Adipocyte (in vitro differentiated cells): ENCODE data around the gene RIT1.

Experiments used
- DNase-seq: peaks from one replicate; pipeline ENCODE4 v3.0.0-alpha.2; 2015; ENCODE audit warnings: low read depth
- H3K27me3 ChIP-seq: replicated peaks from 2 replicates; pipeline ENCODE4 v1.7.0; 2013; ENCODE audit warnings: mild to moderate bottlenecking, low read length, moderate library complexity; ENCODE audit not compliant: control insufficient read depth, insufficient read depth
- H3K36me3 ChIP-seq: 2 replicates; pipeline ENCODE4 v1.7.0; 2013; ENCODE audit warnings: low read length, mild to moderate bottlenecking, moderate library complexity; ENCODE audit not compliant: control insufficient read depth, insufficient read depth, severe bottlenecking
- H3K4me1 ChIP-seq: 2 replicates; pipeline ENCODE4 v1.7.0; 2013; ENCODE audit warnings: mild to moderate bottlenecking, low read length, moderate library complexity; ENCODE audit not compliant: control insufficient read depth, insufficient read depth
- H3K4me3 ChIP-seq: 2 replicates; pipeline ENCODE4 v1.7.0; 2013; ENCODE audit warnings: mild to moderate bottlenecking, low read length, moderate library complexity
- H3K9ac ChIP-seq: 2 replicates; pipeline ENCODE4 v1.7.0; 2013; ENCODE audit warnings: mild to moderate bottlenecking, low read length, moderate library complexity
- H3K9me3 ChIP-seq: 2 replicates; pipeline ENCODE4 v1.7.0; 2013; ENCODE audit warnings: mild to moderate bottlenecking, low read length, moderate library complexity; ENCODE audit not compliant: control insufficient read depth

Gene RIT1

DNA sequence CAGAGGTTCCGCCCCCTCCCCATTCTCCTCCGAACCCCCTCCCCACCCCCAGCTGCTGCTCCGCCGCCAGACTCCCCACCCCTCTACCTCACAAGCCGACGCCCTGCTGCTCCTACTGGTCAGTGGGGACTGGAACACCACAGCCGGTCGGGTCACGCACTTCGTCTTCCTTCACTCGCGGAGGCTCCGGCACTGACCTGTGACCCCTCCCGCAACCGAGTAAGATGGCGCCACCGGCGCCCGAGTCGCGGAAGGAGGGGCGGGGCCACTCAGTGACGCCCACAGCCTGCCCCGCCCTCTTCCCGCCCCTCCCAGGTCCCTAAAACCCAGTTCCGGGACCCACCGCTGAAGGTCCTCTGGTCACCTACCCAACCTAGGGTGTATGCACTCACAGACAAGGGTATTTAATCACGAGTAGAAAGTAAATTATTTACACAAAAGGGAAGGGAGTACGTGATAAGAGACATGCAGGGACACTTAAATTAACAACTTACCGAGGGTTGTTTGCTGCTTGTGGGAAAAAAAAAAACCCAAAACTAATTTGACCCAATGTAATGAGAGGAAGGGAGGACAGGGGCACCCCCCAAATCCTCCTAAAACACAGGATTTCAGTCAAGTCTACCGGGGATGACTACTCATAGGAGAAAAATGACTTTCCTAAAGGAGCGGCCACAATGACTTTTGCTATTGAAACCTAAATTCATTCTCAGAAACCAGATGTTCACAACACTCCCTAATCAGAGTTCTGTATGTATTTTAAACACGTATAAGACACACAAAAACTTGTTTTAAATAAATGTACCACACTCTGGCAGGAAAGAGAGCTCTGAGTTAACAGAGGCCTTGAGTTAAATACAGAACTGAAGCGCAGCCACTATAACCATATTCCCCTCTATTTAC lies at the start of gene RIT1:
Gene RIT1, minus strand, starts transcription at position 194 of the 900 bp plus-strand sequence. CDS start 588 bp downstream, outside the sequence.
- H3K36me3 ChIP-seq = peaks cover 70% of the 10 kb centered on the region
- H3K4me1 ChIP-seq = peaks cover 17% of the 10 kb centered on the region
- peak within 1 kb of the TSS; percentile 88 for H3K9ac ChIP-seq
- DNase-seq = peak; percentile 95
- H3K27me3 ChIP-seq = no peaks in the 10 kb centered on the region
- H3K9me3 ChIP-seq = no peaks in the 10 kb centered on the region
- H3K4me3 ChIP-seq = peak within 1 kb of the TSS; percentile 88

- no peak for DNase-seq
- Histone ChIP-seq H3K4me3 (no peak overlapping the region), H3K27me3 (no peaks in the 10 kb centered on the region), H3K9ac (peak overlapping the region; percentile 83), H3K4me1 (peaks cover 27% of the 10 kb centered on the region), H3K9me3 (no peaks in the 10 kb centered on the region), H3K36me3 (peaks cover 92% of the 10 kb centered on the region)
Observed at GRCh38 chr1:155960081-155960745, 49.1 kb upstream of the RIT1 start.

DNA sequence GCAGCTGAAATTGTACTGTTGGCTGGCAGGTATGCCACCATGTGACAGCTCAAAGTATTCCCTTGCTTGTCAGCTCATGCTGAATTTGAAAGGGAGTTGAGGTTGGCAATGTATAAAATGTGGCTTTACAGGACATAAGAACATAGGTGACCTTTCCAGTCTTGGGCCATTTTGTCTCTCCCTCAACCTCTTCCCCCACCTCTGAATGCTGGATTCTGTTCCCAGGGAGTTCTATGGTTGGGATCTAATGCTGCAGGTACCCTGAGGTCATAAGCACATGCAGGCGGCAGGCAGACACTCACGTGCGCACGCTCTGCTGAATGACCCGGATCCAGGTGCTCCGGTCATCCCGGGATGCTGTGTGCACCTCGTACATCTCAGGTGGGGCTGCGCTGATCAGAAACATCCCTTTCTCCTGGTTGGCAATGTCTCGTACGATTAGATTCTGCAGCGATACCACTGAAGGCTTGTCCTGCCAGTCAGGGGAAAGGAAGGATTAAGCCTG lies 46.3 kb upstream of the RIT1 start:
- H3K9me3 ChIP-seq = no peaks in the 10 kb centered on the region
- H3K36me3 ChIP-seq = peaks cover 98% of the 10 kb centered on the region
- no peak overlapping the region for H3K9ac ChIP-seq
- peaks cover 20% of the 10 kb centered on the region for H3K4me1 ChIP-seq
- H3K4me3 ChIP-seq = no peak overlapping the region
- no peaks in the 10 kb centered on the region for H3K27me3 ChIP-seq
- no peak for DNase-seq

- no peaks in the 10 kb centered on the region for H3K9me3 ChIP-seq
- peaks cover 98% of the 10 kb centered on the region for H3K36me3 ChIP-seq
- H3K4me3 ChIP-seq = no peak overlapping the region
- no peaks in the 10 kb centered on the region for H3K4me1 ChIP-seq
- no peak for DNase-seq
- H3K27me3 ChIP-seq = no peaks in the 10 kb centered on the region
- H3K9ac ChIP-seq = no peak overlapping the region
Observed at GRCh38 chr1:155954645-155955044, 43.5 kb upstream of the RIT1 start.

- no peaks in the 10 kb centered on the region for H3K9me3 ChIP-seq
- no peak overlapping the region for H3K9ac ChIP-seq
- H3K27me3 ChIP-seq = no peaks in the 10 kb centered on the region
- H3K4me3 ChIP-seq = no peak overlapping the region
- no peak for DNase-seq
- H3K36me3 ChIP-seq = peaks cover 98% of the 10 kb centered on the region
- no peaks in the 10 kb centered on the region for H3K4me1 ChIP-seq
Observed at GRCh38 chr1:155952505-155952890, 41.3 kb upstream of the RIT1 start.

DNA sequence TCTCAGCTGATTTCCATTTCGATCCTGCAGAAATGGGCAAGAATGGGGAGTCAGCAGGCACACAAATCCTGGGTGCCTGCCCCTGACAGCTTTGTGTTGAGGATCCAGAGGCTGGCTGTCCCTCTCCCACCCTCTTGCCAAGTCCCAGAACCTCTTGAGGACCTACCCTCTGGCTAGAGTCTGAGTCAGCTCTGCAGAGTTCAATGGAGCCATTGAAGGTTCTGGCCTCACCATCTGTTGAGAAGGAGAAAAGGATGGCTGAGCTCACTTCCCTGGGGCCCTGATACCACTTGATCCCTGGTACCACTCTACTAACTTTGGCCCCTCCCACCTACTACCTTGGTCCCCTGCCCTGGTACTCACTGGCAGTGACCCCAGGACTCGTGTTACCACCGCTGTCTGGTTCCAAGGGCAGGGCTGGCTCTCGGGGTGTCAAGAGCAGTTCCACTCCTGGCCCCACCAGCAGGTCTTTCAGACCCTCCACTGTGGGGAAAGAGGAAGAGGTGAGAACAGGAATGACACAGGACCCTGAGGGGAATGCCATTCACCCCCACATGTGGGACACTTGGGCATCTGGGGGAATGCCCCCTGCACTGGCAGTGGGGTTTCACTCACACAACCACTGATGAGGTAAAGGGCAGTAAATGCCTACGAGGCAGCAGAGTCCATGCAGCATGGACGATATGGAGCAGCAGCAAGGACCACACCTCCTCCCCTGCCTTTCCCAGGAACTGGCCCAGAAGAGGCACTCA lies 40.8 kb upstream of the RIT1 start:
- Histone ChIP-seq H3K9ac (no peak overlapping the region), H3K4me1 (no peaks in the 10 kb centered on the region), H3K4me3 (no peak overlapping the region), H3K36me3 (peaks cover 98% of the 10 kb centered on the region), H3K9me3 (no peaks in the 10 kb centered on the region), H3K27me3 (no peaks in the 10 kb centered on the region)
- DNase-seq = no peak

GRCh38 chr1:155950829-155951228 lies 39.7 kb upstream of the RIT1 start:
- Histone ChIP-seq H3K4me3 (no peak overlapping the region), H3K4me1 (peaks cover 6% of the 10 kb centered on the region), H3K36me3 (peaks cover 98% of the 10 kb centered on the region), H3K9me3 (no peaks in the 10 kb centered on the region), H3K9ac (no peak overlapping the region), H3K27me3 (no peaks in the 10 kb centered on the region)
- DNase-seq = no peak

- Histone ChIP-seq H3K4me3 (no peak overlapping the region), H3K4me1 (peaks cover 20% of the 10 kb centered on the region), H3K27me3 (no peaks in the 10 kb centered on the region), H3K36me3 (peaks cover 69% of the 10 kb centered on the region), H3K9me3 (no peaks in the 10 kb centered on the region), H3K9ac (no peak overlapping the region)
- DNase-seq = no peak
Observed at GRCh38 chr1:155947741-155948140, 36.6 kb upstream of the RIT1 start.

DNA sequence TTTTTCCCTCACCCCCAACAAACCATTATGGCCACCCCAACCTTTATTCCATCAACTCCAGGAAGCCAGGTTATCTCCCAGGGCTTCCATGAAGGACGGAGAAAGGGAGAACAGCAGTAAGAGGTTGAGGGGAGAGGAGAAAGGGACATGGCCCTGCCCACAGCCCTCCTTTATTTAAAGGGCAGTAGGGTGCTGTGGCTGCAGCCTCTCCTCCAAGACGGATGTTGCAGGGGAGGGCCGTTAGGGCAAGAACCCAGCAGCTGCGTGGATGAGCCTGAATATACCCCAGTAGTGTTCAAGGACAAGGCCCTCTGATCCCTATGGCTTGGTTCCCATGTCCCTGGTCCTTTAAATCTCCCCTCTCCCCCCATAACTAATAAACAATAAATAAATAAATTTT lies 36.1 kb upstream of the RIT1 start:
- H3K27me3 ChIP-seq = no peaks in the 10 kb centered on the region
- H3K4me3 ChIP-seq = no peak overlapping the region
- H3K4me1 ChIP-seq = peaks cover 20% of the 10 kb centered on the region
- no peak overlapping the region for H3K9ac ChIP-seq
- H3K36me3 ChIP-seq = peaks cover 64% of the 10 kb centered on the region
- DNase-seq = no peak
- H3K9me3 ChIP-seq = no peaks in the 10 kb centered on the region

DNA sequence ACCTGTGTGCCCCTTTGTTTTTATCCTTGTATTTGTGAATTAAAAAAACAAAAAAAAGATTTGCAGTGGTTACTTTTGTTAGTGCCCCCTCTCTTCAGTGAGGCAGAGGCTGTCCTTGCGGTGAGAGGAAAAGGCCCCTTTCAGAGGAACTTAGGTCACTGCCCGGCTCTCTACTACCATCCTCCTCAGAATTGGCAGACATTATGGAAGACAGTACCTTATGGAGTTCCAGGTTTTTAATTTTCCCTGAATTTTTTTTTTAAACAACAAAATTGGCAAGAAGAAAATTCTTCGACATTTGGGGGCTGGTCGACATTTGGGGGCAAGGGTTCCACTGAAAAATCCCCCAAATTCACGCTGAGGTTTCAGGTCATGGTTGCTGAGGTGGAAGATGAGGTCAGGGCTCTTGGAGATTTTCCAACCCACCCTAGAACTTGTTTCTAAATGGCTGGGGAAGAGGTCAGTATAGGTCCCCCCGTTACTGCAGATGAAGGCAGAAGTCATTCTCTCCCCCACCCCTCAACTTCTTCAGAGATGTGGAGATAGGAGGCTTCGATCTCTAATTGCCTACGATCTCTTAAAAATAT lies 35.6 kb upstream of the RIT1 start:
- H3K9me3 ChIP-seq = no peaks in the 10 kb centered on the region
- H3K4me1 ChIP-seq = peaks cover 20% of the 10 kb centered on the region

GRCh38 chr1:155944444-155944799 lies 33.3 kb upstream of the RIT1 start:
- H3K36me3 ChIP-seq = peaks cover 37% of the 10 kb centered on the region
- no peak for DNase-seq
- H3K27me3 ChIP-seq = no peaks in the 10 kb centered on the region
- peak overlapping the region; percentile 46 for H3K9ac ChIP-seq
- peaks cover 20% of the 10 kb centered on the region for H3K4me1 ChIP-seq
- H3K4me3 ChIP-seq = no peak overlapping the region
- H3K9me3 ChIP-seq = no peaks in the 10 kb centered on the region

More for the DNA sequence above, 35.6 kb upstream of the RIT1 start:
- Histone ChIP-seq H3K4me3 (no peak overlapping the region), H3K27me3 (no peaks in the 10 kb centered on the region), H3K36me3 (peaks cover 59% of the 10 kb centered on the region), H3K9ac (no peak overlapping the region)
- no peak for DNase-seq
